DOHH2 (cell line): ENCODE measurements around the gene CARMIL1.

Source experiments
- CTCF ChIP-seq: fragments of 200-600 bp; sonication (generic); IDR thresholded peaks from one replicate; pipeline ENCODE4 v1.5.1; 2014; ENCODE audit warnings: antibody characterized with exemption, mild to moderate bottlenecking, low read depth, low read length; ENCODE audit not compliant: poor library complexity, severe bottlenecking
- EZH2phosphoT487 ChIP-seq: fragments of 200-600 bp; sonication (generic); IDR thresholded peaks from 2 replicates; pipeline ENCODE4 v1.6.1; 2017; ENCODE audit warnings: borderline replicate concordance, mild to moderate bottlenecking, antibody characterized with exemption, low read length, moderate library complexity, mixed read lengths

GRCh38 chr6:25343984-25344383 lies 64.8 kb downstream of the CARMIL1 start:
- TF ChIP-seq CTCF (no peak), EZH2phosphoT487 (no peak)
